K562 (cell line): ENCODE data around the gene PDZK1IP1. TPM values are rescaled to one million over a fixed set of nuclear protein-coding genes. Genes with fewer than 3 reads are reported as not detected.

Experiments
- ATAC-seq: fragments of 200-7000 bp; cut with Tn5 transposase; 3 replicates; pipeline ENCODE4 v1.9.1; 2020; ENCODE audit warnings: moderate library complexity
- BruUV-seq: library from RNA; stranded (reverse); fragments of 400-500 nt; replicated peaks from 2 replicates; lab custom pipeline; 2021; lab: Mats Ljungman, UMichigan
- CTCF ChIA-PET: fragments of 300-600 bp; formaldehyde crosslinking; extraction: SDS; loops from one replicate; lab custom pipeline; 2021; ENCODE audit warnings: low intra/inter-chr PET ratio; lab: Yijun Ruan, JAX
- POLR2A ChIA-PET: fragments of 300-600, 350-650 bp; sonication (Branson Sonifier 250); formaldehyde crosslinking; extraction: SDS; loops from one replicate; lab custom pipeline; 2021; ENCODE audit warnings: antibody characterized with exemption, inconsistent platforms; lab: Yijun Ruan, JAX
- DNase-seq, 4 experiments: peaks; one replicate each; pipeline versions ENCODE4 v3.0.0 to v3.0.0-alpha.2; 2011 to 2018; ENCODE audit warnings: low spot score in 3 of 4, mixed read lengths in 3 of 4; ENCODE audit errors: extremely low read depth in 1 of 4
- FAIRE-seq: peaks from 2 replicates; lab custom pipeline; 2011; peaks lifted over from hg19 to GRCh38; lab: Jason Lieb, UNC
- H2AFZ ChIP-seq: 2 replicates; pipeline ENCODE4 v1.6.0; 2011; ENCODE audit warnings: low read depth, low read length, control low read depth, inconsistent platforms
- H3K27ac ChIP-seq: fragments of 200-600 bp; 3 replicates; pipeline ENCODE4 v1.8.0; 2011; ENCODE audit warnings: low read depth, mild to moderate bottlenecking, control low read depth, inconsistent platforms, low read length, moderate library complexity, mixed read lengths; ENCODE audit errors: extremely low read depth
- H3K27me3 ChIP-seq, 2 experiments: fragments of 300-600 bp in 1 of 2; 2 replicates in 1 of 2; 3 replicates in 1 of 2; pipeline versions ENCODE4 v1.6.0 to v1.8.0; 2011; ENCODE audit warnings: inconsistent platforms in 2 of 2, low read length in 2 of 2, mild to moderate bottlenecking in 1 of 2, mixed read lengths in 1 of 2, moderate library complexity in 1 of 2; ENCODE audit not compliant: control insufficient read depth in 2 of 2, insufficient read depth in 2 of 2
- H3K36me3 ChIP-seq: fragments of 300-600 bp; 3 replicates; pipeline ENCODE4 v1.8.0; 2011; ENCODE audit warnings: mild to moderate bottlenecking, low read length, inconsistent platforms; ENCODE audit not compliant: control insufficient read depth, insufficient read depth
- H3K4me1 ChIP-seq, 2 experiments: fragments of 200-600 bp in 1 of 2; replicated peaks in 1 of 2; 2 replicates in 1 of 2; 3 replicates in 1 of 2; pipeline versions ENCODE4 v1.5.1 to v1.8.0; 2011; ENCODE audit warnings: inconsistent platforms in 2 of 2, low read length in 2 of 2, mild to moderate bottlenecking in 1 of 2, mixed read lengths in 1 of 2, moderate library complexity in 1 of 2; ENCODE audit not compliant: control insufficient read depth in 2 of 2, insufficient read depth in 2 of 2
- H3K4me2 ChIP-seq: 2 replicates; pipeline ENCODE4 v1.6.1; 2011; ENCODE audit warnings: low read length, control low read depth, inconsistent platforms, mixed read lengths; ENCODE audit not compliant: insufficient read depth
- H3K4me3 ChIP-seq: fragments of 200-600 bp; sonication (generic), shearing (Covaris generic); 2 replicates; pipeline ENCODE4 v1.5.1; 2016; ENCODE audit warnings: control low read depth, inconsistent platforms
- H3K79me2 ChIP-seq: fragments of 200-600 bp; 3 replicates; pipeline ENCODE4 v1.8.0; 2011; ENCODE audit warnings: low read length, inconsistent platforms; ENCODE audit not compliant: control insufficient read depth, insufficient read depth
- H3K9ac ChIP-seq, 2 experiments: 2 replicates each; pipeline versions ENCODE4 v1.6.0 to v1.6.1; 2011; ENCODE audit warnings: low read depth in 2 of 2, low read length in 2 of 2, control low read depth in 1 of 2, inconsistent platforms in 1 of 2, mild to moderate bottlenecking in 1 of 2, mixed read lengths in 1 of 2; ENCODE audit not compliant: insufficient read depth in 1 of 2
- H3K9me1 ChIP-seq: one replicate; pipeline ENCODE4 v1.6.0; 2011; ENCODE audit warnings: inconsistent platforms, mild to moderate bottlenecking, low read length, moderate library complexity; ENCODE audit not compliant: control insufficient read depth, insufficient read depth
- H3K9me3 ChIP-seq: replicated peaks from 2 replicates; pipeline ENCODE4 v1.5.1; 2011; ENCODE audit warnings: low read depth, low read length, inconsistent platforms; ENCODE audit not compliant: control insufficient read depth, insufficient read depth
- H4K20me1 ChIP-seq: replicated peaks from 2 replicates; pipeline ENCODE4 v1.6.1; 2011; ENCODE audit warnings: low read length, inconsistent platforms, mixed read lengths; ENCODE audit not compliant: control insufficient read depth, insufficient read depth
- ELF1 ChIP-seq: fragments of 200-800 bp; sonication (Bioruptor generic); IDR thresholded peaks from 2 replicates; pipeline ENCODE4 v1.6.1; 2016; ENCODE audit warnings: missing genetic modification characterization, missing compliant biosample characterization
- HDAC2 ChIP-seq: fragments of 450-650 bp; IDR thresholded peaks from 2 replicates; pipeline ENCODE4 v1.6.1; 2016; ENCODE audit warnings: mild to moderate bottlenecking
- PHB2 ChIP-seq: fragments of 450-650 bp; IDR thresholded peaks from 2 replicates; pipeline ENCODE4 v1.6.1; 2017; ENCODE audit warnings: low read depth
- SRSF1 ChIP-seq: fragments of 200-400 bp; formaldehyde crosslinking; IDR thresholded peaks from 2 replicates; pipeline ENCODE4 v1.6.1; 2017; ENCODE audit warnings: mild to moderate bottlenecking, low read depth, low read length, moderate library complexity
- SRSF7 ChIP-seq: fragments of 200-400 bp; formaldehyde crosslinking; optimal IDR thresholded peaks from 2 replicates; pipeline ENCODE3; 2017; ENCODE audit warnings: mild to moderate bottlenecking, low read depth, low read length
- TEAD2 ChIP-seq: fragments of 450-650 bp; IDR thresholded peaks from 2 replicates; pipeline ENCODE4 v1.6.1; 2016; ENCODE audit warnings: missing genetic modification characterization, control low read depth, missing compliant biosample characterization
- WGBS: fragments of 100-300 bp; shearing (Covaris generic); methylation state at CpG from one replicate; pipeline ENCODE4 v1.1.6; 2016; ENCODE audit warnings: low coverage, mixed read lengths; ENCODE audit not compliant: insufficient coverage; ENCODE audit errors: missing lambda C conversion rate; 5-methylcytosine and 5-hydroxymethylcytosine counted together
- in situ Hi-C: fragments of 300-500 bp; cut with MboI; formaldehyde crosslinking; loops from 4 replicates; pipeline ENCODE4 v1.15.0; 2018; ENCODE audit warnings: inconsistent platforms, mixed read lengths
- intact Hi-C: fragments of 100-400 bp; cut with micrococcal nuclease; formaldehyde crosslinking; loops from 2 replicates; pipeline ENCODE4 v1.14.2; 2022
- polyA plus RNA-seq, 8 experiments: library from polyadenylated mRNA; depleted of rRNA in 4 of 8; stranded (reverse) in 5 of 8; unstranded in 3 of 8; fragments of >200 nt; fragmentation: Nextera tagmentation in 2 of 8; fragmentation: Illumina TruSeq in 1 of 8; extraction: Ambion mirVana in 2 of 8; extraction: Trizol in 1 of 8; gene quantifications; 2 replicates each; pipeline versions ENCODE4 v1.2.1 to v1.2.3, GENCODE V29; 2011 to 2014; ENCODE audit warnings: inconsistent platforms in 1 of 8, missing spikeins in 1 of 8
- total RNA-seq, 7 experiments: library from RNA; depleted of rRNA in 6 of 7; stranded (reverse); fragments of >200 nt in 6 of 7; fragmentation: Illumina TruSeq in 2 of 7; extraction: Trizol in 2 of 7; gene quantifications; 2 replicates each; pipeline versions ENCODE4 v1.2.1 to v1.2.3, GENCODE V29; 2011 to 2021; ENCODE audit warnings: low replicate concordance in 1 of 7

Gene PDZK1IP1
- total and polyA plus RNA-seq, 9 of the 15 experiments (the other 6 are each of a cell fraction or from before 2014, with no cell fraction given): 0.17 to 0.68 (median 0.53) TPM; not detected in 2

GRCh38 chr1:47137198-47137597 is 52.6 kb downstream of the PDZK1IP1 start, which contains the start of gene CYP4A22:
CYP4A22 (plus strand) TSS chr1:47137441; CDS start chr1:47137486, 45 bp downstream.
- Histone ChIP-seq H3K36me3 (no peaks in the 10 kb centered on the region), H3K4me2 (no peak within 1 kb of the TSS), H3K27ac (no peak within 1 kb of the TSS), H3K9me1 (no peaks in the 10 kb centered on the region), H3K9ac (no peak within 1 kb of the TSS), H3K4me1 (no peaks in the 10 kb centered on the region; a peak in 1 of 5 replicates)
- intact Hi-C loops: no loop called here
- no peak for FAIRE-seq
- TF ChIP-seq ELF1 (tag): no peak
- TF ChIP-seq SRSF1: no peak
- no peak for TF ChIP-seq HDAC2
- no peak for TF ChIP-seq SRSF7
- TF ChIP-seq PHB2: no peak
- TF ChIP-seq TEAD2: no peak
- TF ChIP-seq, all 486 proteins: peak for 0
- in situ Hi-C loops: no loop called here
- Histone ChIP-seq H3K9me3 (no peaks in the 10 kb centered on the region), H3K4me3 (no peak within 1 kb of the TSS), H3K79me2 (no peaks in the 10 kb centered on the region), H2AFZ (no peak within 1 kb of the TSS), H3K27me3 (no peaks in the 10 kb centered on the region; a peak in 2 of 5 replicates), H4K20me1 (no peaks in the 10 kb centered on the region)
- WGBS: 0% methylated on average over 4 of the region's 4 CpGs
- no TSS peak for BruUV-seq
- no peak; the same call in 1 of the 3 replicates for ATAC-seq
- DNase-seq: no peak
- ChIA-PET POLR2A (no interaction called here), CTCF (no interaction called here)

Other genes starting within 250 kb of the PDZK1IP1 start
Only the 7 nearest of the 9 such genes appear.
- gene CYP4X1, start 166.4 kb downstream of the PDZK1IP1 start, total RNA-seq (2014; rRNA removed): not detected in 2 replicates
- gene CYP4X1, start 166.4 kb downstream of the PDZK1IP1 start, total RNA-seq (2014; rRNA removed; fragmentation: Illumina TruSeq; extraction: Trizol): not detected in 2 replicates
- not detected in 2 replicates for gene CYP4X1, start 166.4 kb downstream of the PDZK1IP1 start, total RNA-seq (2015; rRNA removed; fragmentation: Illumina TruSeq; extraction: Trizol)
- gene CYP4X1, start 166.4 kb downstream of the PDZK1IP1 start, total RNA-seq (2021): not detected in 2 replicates
- gene CYP4X1, start 166.4 kb downstream of the PDZK1IP1 start, polyA plus RNA-seq (2011; rRNA removed): 0.06 TPM in 1 of 2 replicates, not detected in the other
- gene CYP4X1, start 166.4 kb downstream of the PDZK1IP1 start, polyA plus RNA-seq (2014; fragmentation: Illumina TruSeq; extraction: Trizol): not detected in 2 replicates
- under 1 TPM; 0.03 to 0.17 TPM for gene CYP4X1, start 166.4 kb downstream of the PDZK1IP1 start, polyA plus RNA-seq (2014; fragmentation: Nextera tagmentation; extraction: Ambion mirVana)
- not detected in 2 replicates for gene CYP4X1, start 166.4 kb downstream of the PDZK1IP1 start, polyA plus RNA-seq (2014; rRNA removed)
- not detected in 2 replicates for gene CYP4Z1, start 122.8 kb downstream of the PDZK1IP1 start, total RNA-seq (2014; rRNA removed)
- not detected in 2 replicates for gene CYP4Z1, start 122.8 kb downstream of the PDZK1IP1 start, total RNA-seq (2014; rRNA removed; fragmentation: Illumina TruSeq; extraction: Trizol)
- gene CYP4Z1, start 122.8 kb downstream of the PDZK1IP1 start, total RNA-seq (2015; rRNA removed; fragmentation: Illumina TruSeq; extraction: Trizol): not detected in 2 replicates
- not detected in 2 replicates for gene CYP4Z1, start 122.8 kb downstream of the PDZK1IP1 start, total RNA-seq (2021)
- not detected in 2 replicates for gene CYP4Z1, start 122.8 kb downstream of the PDZK1IP1 start, polyA plus RNA-seq (2011; rRNA removed)
- not detected in 2 replicates for gene CYP4Z1, start 122.8 kb downstream of the PDZK1IP1 start, polyA plus RNA-seq (2014; fragmentation: Illumina TruSeq; extraction: Trizol)
- gene CYP4Z1, start 122.8 kb downstream of the PDZK1IP1 start, polyA plus RNA-seq (2014; fragmentation: Nextera tagmentation; extraction: Ambion mirVana): not detected
- gene CYP4Z1, start 122.8 kb downstream of the PDZK1IP1 start, polyA plus RNA-seq (2014; rRNA removed): not detected in 2 replicates
- not detected in 2 replicates for gene CYP4A22, start 52.6 kb downstream of the PDZK1IP1 start, total RNA-seq (2014; rRNA removed)
- not detected in 2 replicates for gene CYP4A22, start 52.6 kb downstream of the PDZK1IP1 start, total RNA-seq (2014; rRNA removed; fragmentation: Illumina TruSeq; extraction: Trizol)
- gene CYP4A22, start 52.6 kb downstream of the PDZK1IP1 start, total RNA-seq (2015; rRNA removed; fragmentation: Illumina TruSeq; extraction: Trizol): not detected in 2 replicates
- gene CYP4A22, start 52.6 kb downstream of the PDZK1IP1 start, total RNA-seq (2021): 0.07 TPM in 1 of 2 replicates, not detected in the other
- not detected in 2 replicates for gene CYP4A22, start 52.6 kb downstream of the PDZK1IP1 start, polyA plus RNA-seq (2011; rRNA removed)
- not detected in 2 replicates for gene CYP4A22, start 52.6 kb downstream of the PDZK1IP1 start, polyA plus RNA-seq (2014; fragmentation: Illumina TruSeq; extraction: Trizol)
- not detected for gene CYP4A22, start 52.6 kb downstream of the PDZK1IP1 start, polyA plus RNA-seq (2014; fragmentation: Nextera tagmentation; extraction: Ambion mirVana)
- gene CYP4A22, start 52.6 kb downstream of the PDZK1IP1 start, polyA plus RNA-seq (2014; rRNA removed): not detected in 2 replicates
- 59.7 and 103 TPM in 2 replicates for gene TAL1, start 42.2 kb upstream of the PDZK1IP1 start, total RNA-seq (2014; rRNA removed)
- gene TAL1, start 42.2 kb upstream of the PDZK1IP1 start, total RNA-seq (2014; rRNA removed; fragmentation: Illumina TruSeq; extraction: Trizol): 67.6 and 79.8 TPM in 2 replicates
- gene TAL1, start 42.2 kb upstream of the PDZK1IP1 start, total RNA-seq (2015; rRNA removed; fragmentation: Illumina TruSeq; extraction: Trizol): 63.5 and 68.1 TPM in 2 replicates
- gene TAL1, start 42.2 kb upstream of the PDZK1IP1 start, total RNA-seq (2021): 76.5 and 81.3 TPM in 2 replicates
- 51.1 and 53.3 TPM in 2 replicates for gene TAL1, start 42.2 kb upstream of the PDZK1IP1 start, polyA plus RNA-seq (2011; rRNA removed)
- 72.3 and 106 TPM in 2 replicates for gene TAL1, start 42.2 kb upstream of the PDZK1IP1 start, polyA plus RNA-seq (2014; fragmentation: Illumina TruSeq; extraction: Trizol)
- 10 to 100 TPM; 18.5 to 22.9 TPM for gene TAL1, start 42.2 kb upstream of the PDZK1IP1 start, polyA plus RNA-seq (2014; fragmentation: Nextera tagmentation; extraction: Ambion mirVana)
- 42.7 and 49.5 TPM in 2 replicates for gene TAL1, start 42.2 kb upstream of the PDZK1IP1 start, polyA plus RNA-seq (2014; rRNA removed)
- 28.8 and 35.7 TPM in 2 replicates for gene STIL, start 124.1 kb upstream of the PDZK1IP1 start, total RNA-seq (2014; rRNA removed)
- gene STIL, start 124.1 kb upstream of the PDZK1IP1 start, total RNA-seq (2014; rRNA removed; fragmentation: Illumina TruSeq; extraction: Trizol): 56.8 and 67.8 TPM in 2 replicates
- 49.7 and 52.0 TPM in 2 replicates for gene STIL, start 124.1 kb upstream of the PDZK1IP1 start, total RNA-seq (2015; rRNA removed; fragmentation: Illumina TruSeq; extraction: Trizol)
- 39.6 and 41.1 TPM in 2 replicates for gene STIL, start 124.1 kb upstream of the PDZK1IP1 start, total RNA-seq (2021)
- 75.0 and 77.4 TPM in 2 replicates for gene STIL, start 124.1 kb upstream of the PDZK1IP1 start, polyA plus RNA-seq (2011; rRNA removed)
- gene STIL, start 124.1 kb upstream of the PDZK1IP1 start, polyA plus RNA-seq (2014; fragmentation: Illumina TruSeq; extraction: Trizol): 43.4 and 48.1 TPM in 2 replicates
- gene STIL, start 124.1 kb upstream of the PDZK1IP1 start, polyA plus RNA-seq (2014; fragmentation: Nextera tagmentation; extraction: Ambion mirVana): 10 to 100 TPM; 10.5 to 17.5 TPM
- 31.3 and 33.8 TPM in 2 replicates for gene STIL, start 124.1 kb upstream of the PDZK1IP1 start, polyA plus RNA-seq (2014; rRNA removed)
- gene CMPK1, start 143.8 kb upstream of the PDZK1IP1 start, total RNA-seq (2014; rRNA removed): 107 TPM in 2 replicates
- 197 and 229 TPM in 2 replicates for gene CMPK1, start 143.8 kb upstream of the PDZK1IP1 start, total RNA-seq (2014; rRNA removed; fragmentation: Illumina TruSeq; extraction: Trizol)
- gene CMPK1, start 143.8 kb upstream of the PDZK1IP1 start, total RNA-seq (2015; rRNA removed; fragmentation: Illumina TruSeq; extraction: Trizol): 175 and 194 TPM in 2 replicates
- 164 and 165 TPM in 2 replicates for gene CMPK1, start 143.8 kb upstream of the PDZK1IP1 start, total RNA-seq (2021)
- 70.2 and 89.2 TPM in 2 replicates for gene CMPK1, start 143.8 kb upstream of the PDZK1IP1 start, polyA plus RNA-seq (2011; rRNA removed)
- gene CMPK1, start 143.8 kb upstream of the PDZK1IP1 start, polyA plus RNA-seq (2014; fragmentation: Illumina TruSeq; extraction: Trizol): 169 and 179 TPM in 2 replicates
- 10 to 100 TPM; 54.5 to 67.3 TPM for gene CMPK1, start 143.8 kb upstream of the PDZK1IP1 start, polyA plus RNA-seq (2014; fragmentation: Nextera tagmentation; extraction: Ambion mirVana)
- gene CMPK1, start 143.8 kb upstream of the PDZK1IP1 start, polyA plus RNA-seq (2014; rRNA removed): 116 and 126 TPM in 2 replicates
- gene FOXE3, start 226.2 kb upstream of the PDZK1IP1 start, total RNA-seq (2014; rRNA removed): not detected in 2 replicates
- not detected in 2 replicates for gene FOXE3, start 226.2 kb upstream of the PDZK1IP1 start, total RNA-seq (2014; rRNA removed; fragmentation: Illumina TruSeq; extraction: Trizol)
- gene FOXE3, start 226.2 kb upstream of the PDZK1IP1 start, total RNA-seq (2015; rRNA removed; fragmentation: Illumina TruSeq; extraction: Trizol): not detected in 2 replicates
- not detected in 2 replicates for gene FOXE3, start 226.2 kb upstream of the PDZK1IP1 start, total RNA-seq (2021)
- gene FOXE3, start 226.2 kb upstream of the PDZK1IP1 start, polyA plus RNA-seq (2011; rRNA removed): not detected in 2 replicates
- gene FOXE3, start 226.2 kb upstream of the PDZK1IP1 start, polyA plus RNA-seq (2014; fragmentation: Illumina TruSeq; extraction: Trizol): not detected in 2 replicates
- gene FOXE3, start 226.2 kb upstream of the PDZK1IP1 start, polyA plus RNA-seq (2014; fragmentation: Nextera tagmentation; extraction: Ambion mirVana): not detected
- not detected in 2 replicates for gene FOXE3, start 226.2 kb upstream of the PDZK1IP1 start, polyA plus RNA-seq (2014; rRNA removed)